ENCODE measurements around the gene OGA. TPM values are rescaled to one million over a fixed set of nuclear protein-coding genes. Genes with fewer than 3 reads are reported as not detected.

OGA gene
- total and polyA plus RNA-seq, 9 of the 15 experiments (the other 6 are each of a cell fraction or from before 2014, with no cell fraction given): 13.5 to 73.5 (median 59.5) TPM

DNA sequence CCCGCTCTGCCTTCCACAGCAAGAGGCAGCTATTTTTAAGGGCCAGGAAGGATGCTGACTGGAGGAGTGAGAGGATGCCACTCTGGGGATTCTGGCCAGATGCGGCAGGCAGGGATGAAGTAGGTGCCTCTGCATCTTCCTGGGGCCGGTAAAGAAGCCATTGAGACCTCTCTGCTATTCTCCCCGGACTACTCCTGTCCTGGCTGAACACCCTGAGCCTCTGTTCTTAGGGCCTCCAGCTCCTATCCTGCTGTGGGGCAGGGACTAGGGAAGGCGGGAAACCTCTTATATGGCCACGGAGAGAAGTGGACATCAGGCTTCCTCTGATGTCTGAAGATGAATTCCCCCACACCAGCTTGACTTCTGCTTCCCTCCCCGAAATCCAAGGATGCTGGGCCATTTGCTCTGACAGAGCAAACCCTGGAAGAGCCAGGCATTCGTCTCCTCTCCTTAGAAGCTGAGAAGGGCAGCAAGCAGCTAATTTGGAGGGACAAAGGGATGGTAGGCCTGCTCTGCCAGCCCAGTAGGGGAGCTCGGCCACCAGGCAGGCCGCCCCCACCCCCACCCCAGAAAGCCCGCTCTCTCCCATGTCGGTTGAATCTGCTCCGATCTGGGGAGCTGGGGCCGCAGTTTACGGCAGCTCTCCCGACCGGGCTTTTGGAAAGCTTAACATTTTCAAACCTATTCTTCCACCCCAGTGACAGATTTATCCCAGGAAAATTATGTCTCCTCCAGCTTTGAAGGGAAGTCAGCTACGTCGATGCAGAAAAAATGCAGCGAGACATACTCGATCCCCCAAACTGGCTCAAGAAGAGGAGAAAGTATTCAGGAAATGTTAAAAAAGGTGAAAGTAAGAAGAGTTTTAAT, 45.1 kb downstream of the OGA start:
- in situ Hi-C loops (cut with MboI) (no loop called here), intact Hi-C loops (cut with micrococcal nuclease) (no loop called here)
- H2AFZ ChIP-seq (ENCODE audit: low read depth, low read length): no peak overlapping the region
- FAIRE-seq (no peak), ATAC-seq (no peak), DNase-seq (ENCODE audit: extremely low read depth in 1 of 4, low spot score in 3 of 4) (no peak)
- ChIA-PET CTCF (ENCODE audit: low intra/inter-chr PET ratio) (no interaction called here), POLR2A (interaction anchor here (0.5 to 1.6 kb wide), 7 partner anchors 12 to 557 kb away, joined by 3 to 4 read pairs (median 4); no protein-coding TSS in a partner anchor)
- no peaks in the 10 kb centered on the region for H3K79me2 ChIP-seq (ENCODE audit: control insufficient read depth, insufficient read depth, low read length)
- no peak overlapping the region for H3K4me2 ChIP-seq (ENCODE audit: insufficient read depth, low read length)
- no peak overlapping the region for H3K9ac ChIP-seq (ENCODE audit: insufficient read depth in 1 of 2, low read depth in 2 of 2, low read length in 2 of 2)
- H3K9me3 ChIP-seq (replicated peaks; ENCODE audit: control insufficient read depth, insufficient read depth, low read depth, low read length): no peaks in the 10 kb centered on the region
- H3K27ac ChIP-seq (ENCODE audit: extremely low read depth, low read depth, low read length): no peak overlapping the region
- peaks cover 4 to 14% of the 10 kb centered on the region in 2 experiments; a peak in 3 of 5 replicates for H3K27me3 ChIP-seq (ENCODE audit: control insufficient read depth in 2 of 2, insufficient read depth in 2 of 2, low read length in 2 of 2)
- no peak overlapping the region for H3K4me3 ChIP-seq
- H3K36me3 ChIP-seq (ENCODE audit: control insufficient read depth, insufficient read depth, low read length): peaks cover 3% of the 10 kb centered on the region; the same call in 1 of the 3 replicates
- H4K20me1 ChIP-seq (replicated peaks; ENCODE audit: control insufficient read depth, insufficient read depth, low read length): peaks cover 4% of the 10 kb centered on the region; the same call in 1 of the 2 replicates
- no TSS peak for BruUV-seq (replicated peaks)
- 47% methylated on average over 12 of the region's 21 CpGs for WGBS (ENCODE audit: insufficient coverage, low coverage, missing lambda C conversion rate)
- H3K4me1 ChIP-seq (replicated peaks in 1 of 2; ENCODE audit: control insufficient read depth in 2 of 2, insufficient read depth in 2 of 2, low read length in 2 of 2): peaks cover 0 to 22% of the 10 kb centered on the region in 2 experiments; a peak in 3 of 5 replicates
- no peaks in the 10 kb centered on the region for H3K9me1 ChIP-seq (ENCODE audit: control insufficient read depth, insufficient read depth, low read length)
- TF ChIP-seq, protein P1, sequence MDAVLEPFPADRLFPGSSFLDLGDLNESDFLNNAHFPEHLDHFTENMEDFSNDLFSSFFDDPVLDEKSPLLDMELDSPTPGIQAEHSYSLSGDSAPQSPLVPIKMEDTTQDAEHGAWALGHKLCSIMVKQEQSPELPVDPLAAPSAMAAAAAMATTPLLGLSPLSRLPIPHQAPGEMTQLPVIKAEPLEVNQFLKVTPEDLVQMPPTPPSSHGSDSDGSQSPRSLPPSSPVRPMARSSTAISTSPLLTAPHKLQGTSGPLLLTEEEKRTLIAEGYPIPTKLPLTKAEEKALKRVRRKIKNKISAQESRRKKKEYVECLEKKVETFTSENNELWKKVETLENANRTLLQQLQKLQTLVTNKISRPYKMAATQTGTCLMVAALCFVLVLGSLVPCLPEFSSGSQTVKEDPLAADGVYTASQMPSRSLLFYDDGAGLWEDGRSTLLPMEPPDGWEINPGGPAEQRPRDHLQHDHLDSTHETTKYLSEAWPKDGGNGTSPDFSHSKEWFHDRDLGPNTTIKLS (IDR thresholded peaks at IDR 0.05; ENCODE audit: borderline replicate concordance, low read depth): no peak
- TF ChIP-seq RAD21 (CRISPR knock-in tag; conservative IDR thresholded peaks at IDR 0.05 in 1 of 2, IDR thresholded peaks at IDR 0.05 in 1 of 2) (no peak), BDP1 (IDR thresholded peaks at IDR 0.05; ENCODE audit: insufficient read depth, insufficient read length) (no peak), GABPB2 (CRISPR knock-in tag; conservative IDR thresholded peaks at IDR 0.05) (no peak), NCOR1 (IDR thresholded peaks at IDR 0.05) (no peak), RCOR1 (IDR thresholded peaks at IDR 0.05; ENCODE audit: borderline replicate concordance in 1 of 2, low read depth in 2 of 2, low read length in 2 of 2) (no peak), FOXK1 (CRISPR knock-in tag; IDR thresholded peaks at IDR 0.05; ENCODE audit: borderline replicate concordance) (no peak), PPARD (CRISPR knock-in tag; IDR thresholded peaks at IDR 0.05) (no peak)
- TF ChIP-seq, protein P2, sequence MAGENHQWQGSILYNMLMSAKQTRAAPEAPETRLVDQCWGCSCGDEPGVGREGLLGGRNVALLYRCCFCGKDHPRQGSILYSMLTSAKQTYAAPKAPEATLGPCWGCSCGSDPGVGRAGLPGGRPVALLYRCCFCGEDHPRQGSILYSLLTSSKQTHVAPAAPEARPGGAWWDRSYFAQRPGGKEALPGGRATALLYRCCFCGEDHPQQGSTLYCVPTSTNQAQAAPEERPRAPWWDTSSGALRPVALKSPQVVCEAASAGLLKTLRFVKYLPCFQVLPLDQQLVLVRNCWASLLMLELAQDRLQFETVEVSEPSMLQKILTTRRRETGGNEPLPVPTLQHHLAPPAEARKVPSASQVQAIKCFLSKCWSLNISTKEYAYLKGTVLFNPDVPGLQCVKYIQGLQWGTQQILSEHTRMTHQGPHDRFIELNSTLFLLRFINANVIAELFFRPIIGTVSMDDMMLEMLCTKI (IDR thresholded peaks at IDR 0.05; ENCODE audit: partially characterized antibody): no peak
- TF ChIP-seq, protein P3, sequence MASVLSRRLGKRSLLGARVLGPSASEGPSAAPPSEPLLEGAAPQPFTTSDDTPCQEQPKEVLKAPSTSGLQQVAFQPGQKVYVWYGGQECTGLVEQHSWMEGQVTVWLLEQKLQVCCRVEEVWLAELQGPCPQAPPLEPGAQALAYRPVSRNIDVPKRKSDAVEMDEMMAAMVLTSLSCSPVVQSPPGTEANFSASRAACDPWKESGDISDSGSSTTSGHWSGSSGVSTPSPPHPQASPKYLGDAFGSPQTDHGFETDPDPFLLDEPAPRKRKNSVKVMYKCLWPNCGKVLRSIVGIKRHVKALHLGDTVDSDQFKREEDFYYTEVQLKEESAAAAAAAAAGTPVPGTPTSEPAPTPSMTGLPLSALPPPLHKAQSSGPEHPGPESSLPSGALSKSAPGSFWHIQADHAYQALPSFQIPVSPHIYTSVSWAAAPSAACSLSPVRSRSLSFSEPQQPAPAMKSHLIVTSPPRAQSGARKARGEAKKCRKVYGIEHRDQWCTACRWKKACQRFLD (CRISPR knock-in tag; IDR thresholded peaks at IDR 0.05): no peak
- TF ChIP-seq, protein P4, sequence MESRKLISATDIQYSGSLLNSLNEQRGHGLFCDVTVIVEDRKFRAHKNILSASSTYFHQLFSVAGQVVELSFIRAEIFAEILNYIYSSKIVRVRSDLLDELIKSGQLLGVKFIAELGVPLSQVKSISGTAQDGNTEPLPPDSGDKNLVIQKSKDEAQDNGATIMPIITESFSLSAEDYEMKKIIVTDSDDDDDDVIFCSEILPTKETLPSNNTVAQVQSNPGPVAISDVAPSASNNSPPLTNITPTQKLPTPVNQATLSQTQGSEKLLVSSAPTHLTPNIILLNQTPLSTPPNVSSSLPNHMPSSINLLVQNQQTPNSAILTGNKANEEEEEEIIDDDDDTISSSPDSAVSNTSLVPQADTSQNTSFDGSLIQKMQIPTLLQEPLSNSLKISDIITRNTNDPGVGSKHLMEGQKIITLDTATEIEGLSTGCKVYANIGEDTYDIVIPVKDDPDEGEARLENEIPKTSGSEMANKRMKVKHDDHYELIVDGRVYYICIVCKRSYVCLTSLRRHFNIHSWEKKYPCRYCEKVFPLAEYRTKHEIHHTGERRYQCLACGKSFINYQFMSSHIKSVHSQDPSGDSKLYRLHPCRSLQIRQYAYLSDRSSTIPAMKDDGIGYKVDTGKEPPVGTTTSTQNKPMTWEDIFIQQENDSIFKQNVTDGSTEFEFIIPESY (CRISPR knock-in tag; IDR thresholded peaks at IDR 0.05): no peak
- TF ChIP-seq, protein P5, sequence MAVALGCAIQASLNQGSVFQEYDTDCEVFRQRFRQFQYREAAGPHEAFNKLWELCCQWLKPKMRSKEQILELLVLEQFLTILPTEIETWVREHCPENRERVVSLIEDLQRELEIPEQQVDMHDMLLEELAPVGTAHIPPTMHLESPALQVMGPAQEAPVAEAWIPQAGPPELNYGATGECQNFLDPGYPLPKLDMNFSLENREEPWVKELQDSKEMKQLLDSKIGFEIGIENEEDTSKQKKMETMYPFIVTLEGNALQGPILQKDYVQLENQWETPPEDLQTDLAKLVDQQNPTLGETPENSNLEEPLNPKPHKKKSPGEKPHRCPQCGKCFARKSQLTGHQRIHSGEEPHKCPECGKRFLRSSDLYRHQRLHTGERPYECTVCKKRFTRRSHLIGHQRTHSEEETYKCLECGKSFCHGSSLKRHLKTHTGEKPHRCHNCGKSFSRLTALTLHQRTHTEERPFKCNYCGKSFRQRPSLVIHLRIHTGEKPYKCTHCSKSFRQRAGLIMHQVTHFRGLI (CRISPR knock-in tag; IDR thresholded peaks at IDR 0.05): no peak

Data from K562 (cell line).